ENCODE measurements around the gene STEAP1.

Gene STEAP1

DNA sequence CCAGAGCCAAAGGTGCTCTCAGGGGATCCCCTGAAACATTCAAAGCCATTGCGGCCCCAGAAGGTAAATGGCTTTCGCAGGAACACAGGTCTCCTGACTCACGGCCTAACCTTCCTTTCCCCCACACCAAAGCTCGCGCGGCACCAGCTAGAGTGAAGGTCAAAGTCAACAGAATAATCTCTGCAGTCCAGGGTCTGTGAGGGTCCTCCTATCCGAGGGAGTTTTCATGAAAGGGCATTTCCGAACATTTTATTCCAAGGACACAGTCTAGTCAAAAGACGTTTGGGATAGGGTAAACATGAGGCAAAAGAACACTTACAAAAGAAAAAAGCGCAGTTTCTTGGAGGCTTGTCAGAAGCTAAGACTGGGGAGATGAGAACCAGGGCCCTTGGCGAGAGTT lies 56.7 kb downstream of the STEAP1 start:
- no peaks in the 10 kb centered on the region for H3K79me1 ChIP-seq (ENCODE audit: low read length)
- H2BK5ac ChIP-seq (ENCODE audit: low read length) = peak overlapping the region; percentile 35
- H3K18ac ChIP-seq (ENCODE audit: low read length) = peak overlapping the region; percentile 66
- peak overlapping the region; percentile 49 for H3K4me3 ChIP-seq (ENCODE audit: low read length)
- no peaks in the 10 kb centered on the region for H3K36me3 ChIP-seq (ENCODE audit: control insufficient read depth, insufficient read depth, low read length)
- H3K4me1 ChIP-seq (ENCODE audit: control insufficient read depth, low read depth, low read length) = peaks cover 2% of the 10 kb centered on the region
- H2BK15ac ChIP-seq (replicated peaks; ENCODE audit: low read depth) = no peak overlapping the region
- H2AK5ac ChIP-seq (ENCODE audit: low read length) = no peak overlapping the region
- peaks cover 1% of the 10 kb centered on the region for H3K79me2 ChIP-seq (ENCODE audit: control insufficient read depth, insufficient read depth, low read length)
- peak overlapping the region; percentile 73 for H3K4me2 ChIP-seq (ENCODE audit: low read length)
- H2BK120ac ChIP-seq (ENCODE audit: low read depth, low read length) = peak overlapping the region; percentile 76
- no peaks in the 10 kb centered on the region for H3K27me3 ChIP-seq (ENCODE audit: insufficient read depth, low read length, poor library complexity)
- H3K23ac ChIP-seq (ENCODE audit: low read length) = no peak overlapping the region
- no CpG with 5 or more reads among the region's 11 CpGs for WGBS (ENCODE audit: extremely low coverage, insufficient coverage, low lambda C conversion rate)
- peak overlapping the region; percentile 34 for H3K27ac ChIP-seq (ENCODE audit: low read depth, low read length)
- no peak overlapping the region for H4K8ac ChIP-seq (ENCODE audit: low read depth, low read length)
- no peak overlapping the region for H3K4ac ChIP-seq (ENCODE audit: low read depth, low read length)
- H4K5ac ChIP-seq (ENCODE audit: low read length) = peak overlapping the region; percentile 21
- DNase-seq = no peak
- H3K9ac ChIP-seq (ENCODE audit: low read length) = peak overlapping the region; percentile 70
- peak overlapping the region; percentile 89 for H3K56ac ChIP-seq (ENCODE audit: low read length)

- Histone ChIP-seq H3K4me1 (ENCODE audit: control insufficient read depth, low read depth, low read length) (peaks cover 2% of the 10 kb centered on the region), H3K27ac (ENCODE audit: low read depth, low read length) (peak within 1 kb of the TSS; percentile 34), H4K8ac (ENCODE audit: low read depth, low read length) (no peak within 1 kb of the TSS), H2BK120ac (ENCODE audit: low read depth, low read length) (peak within 1 kb of the TSS; percentile 76), H4K5ac (ENCODE audit: low read length) (peak within 1 kb of the TSS; percentile 21), H2AK5ac (ENCODE audit: low read length) (no peak within 1 kb of the TSS), H3K18ac (ENCODE audit: low read length) (peak within 1 kb of the TSS; percentile 66), H3K79me1 (ENCODE audit: low read length) (no peaks in the 10 kb centered on the region), H2BK15ac (replicated peaks; ENCODE audit: low read depth) (peak within 1 kb of the TSS; percentile 64), H3K9ac (ENCODE audit: low read length) (peak within 1 kb of the TSS; percentile 77), H3K4ac (ENCODE audit: low read depth, low read length) (peak within 1 kb of the TSS; percentile 85), H3K79me2 (ENCODE audit: control insufficient read depth, insufficient read depth, low read length) (peaks cover 1% of the 10 kb centered on the region), H3K56ac (ENCODE audit: low read length) (peak within 1 kb of the TSS; percentile 89), H3K36me3 (ENCODE audit: control insufficient read depth, insufficient read depth, low read length) (no peaks in the 10 kb centered on the region), H3K23ac (ENCODE audit: low read length) (no peak within 1 kb of the TSS), H3K27me3 (ENCODE audit: insufficient read depth, low read length, poor library complexity) (no peaks in the 10 kb centered on the region), H3K4me3 (ENCODE audit: low read length) (peak within 1 kb of the TSS; percentile 49), H2BK5ac (ENCODE audit: low read length) (peak within 1 kb of the TSS; percentile 35), H3K4me2 (ENCODE audit: low read length) (peak within 1 kb of the TSS; percentile 87)
- peak; percentile 98 for DNase-seq
- WGBS (ENCODE audit: extremely low coverage, insufficient coverage, low lambda C conversion rate) = no CpG with 5 or more reads among the region's 73 CpGs
Observed at GRCh38 chr7:90211391-90212148, 57.3 kb downstream of the STEAP1 start, which contains the start of gene STEAP2. Gene STEAP2, plus strand, starts transcription at chr7:90211740. Its CDS starts 13,343 bp downstream, at chr7:90225083.

- Histone ChIP-seq H3K9ac (ENCODE audit: low read length) (peak overlapping the region; percentile 77), H3K4me3 (ENCODE audit: low read length) (peak overlapping the region; percentile 35), H3K23ac (ENCODE audit: low read length) (no peak overlapping the region), H3K27me3 (ENCODE audit: insufficient read depth, low read length, poor library complexity) (no peaks in the 10 kb centered on the region), H3K27ac (ENCODE audit: low read depth, low read length) (peak overlapping the region; percentile 3), H2BK120ac (ENCODE audit: low read depth, low read length) (no peak overlapping the region), H4K5ac (ENCODE audit: low read length) (no peak overlapping the region), H3K79me1 (ENCODE audit: low read length) (no peaks in the 10 kb centered on the region), H2AK5ac (ENCODE audit: low read length) (no peak overlapping the region), H3K4me1 (ENCODE audit: control insufficient read depth, low read depth, low read length) (peaks cover 2% of the 10 kb centered on the region), H3K56ac (ENCODE audit: low read length) (peak overlapping the region; percentile 89), H3K4me2 (ENCODE audit: low read length) (peak overlapping the region; percentile 87), H3K36me3 (ENCODE audit: control insufficient read depth, insufficient read depth, low read length) (no peaks in the 10 kb centered on the region), H3K4ac (ENCODE audit: low read depth, low read length) (peak overlapping the region; percentile 85), H2BK15ac (replicated peaks; ENCODE audit: low read depth) (no peak overlapping the region), H4K8ac (ENCODE audit: low read depth, low read length) (no peak overlapping the region), H2BK5ac (ENCODE audit: low read length) (peak overlapping the region; percentile 1), H3K79me2 (ENCODE audit: control insufficient read depth, insufficient read depth, low read length) (peaks cover 1% of the 10 kb centered on the region), H3K18ac (ENCODE audit: low read length) (peak overlapping the region; percentile 35)
- WGBS (ENCODE audit: extremely low coverage, insufficient coverage, low lambda C conversion rate) = no CpG with 5 or more reads among the region's 6 CpGs
- peak; percentile 71 for DNase-seq
Observed at GRCh38 chr7:90212149-90212495, 57.9 kb downstream of the STEAP1 start.

DNA sequence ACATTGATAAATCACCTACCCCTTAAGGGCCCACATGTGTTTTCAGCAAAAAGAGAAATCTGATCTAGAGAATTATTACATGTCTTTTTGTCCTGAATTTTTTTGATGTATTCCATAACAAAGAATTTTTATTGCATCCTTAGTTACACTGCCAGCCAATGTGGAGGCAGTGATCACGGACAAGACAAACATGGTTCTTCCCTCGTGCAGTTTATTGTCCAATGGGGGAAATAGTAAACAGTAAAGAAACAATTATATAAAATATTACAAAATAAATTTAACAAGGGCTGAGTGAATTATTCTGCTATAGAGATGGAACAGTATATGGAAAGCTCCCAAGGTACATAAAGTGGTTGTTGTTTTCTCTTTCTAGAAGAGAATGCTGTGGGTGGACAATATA lies 59.3 kb downstream of the STEAP1 start:
- Histone ChIP-seq H3K4me1 (ENCODE audit: control insufficient read depth, low read depth, low read length) (peaks cover 2% of the 10 kb centered on the region), H2BK5ac (ENCODE audit: low read length) (no peak overlapping the region), H3K36me3 (ENCODE audit: control insufficient read depth, insufficient read depth, low read length) (no peaks in the 10 kb centered on the region), H2BK120ac (ENCODE audit: low read depth, low read length) (no peak overlapping the region), H3K23ac (ENCODE audit: low read length) (no peak overlapping the region), H3K9ac (ENCODE audit: low read length) (no peak overlapping the region), H2BK15ac (replicated peaks; ENCODE audit: low read depth) (no peak overlapping the region), H4K8ac (ENCODE audit: low read depth, low read length) (no peak overlapping the region), H3K56ac (ENCODE audit: low read length) (no peak overlapping the region), H3K27me3 (ENCODE audit: insufficient read depth, low read length, poor library complexity) (no peaks in the 10 kb centered on the region), H3K27ac (ENCODE audit: low read depth, low read length) (no peak overlapping the region), H3K4me3 (ENCODE audit: low read length) (no peak overlapping the region), H3K4me2 (ENCODE audit: low read length) (no peak overlapping the region), H2AK5ac (ENCODE audit: low read length) (no peak overlapping the region), H3K79me2 (ENCODE audit: control insufficient read depth, insufficient read depth, low read length) (peaks cover 1% of the 10 kb centered on the region), H3K79me1 (ENCODE audit: low read length) (no peaks in the 10 kb centered on the region), H4K5ac (ENCODE audit: low read length) (no peak overlapping the region), H3K4ac (ENCODE audit: low read depth, low read length) (no peak overlapping the region), H3K18ac (ENCODE audit: low read length) (no peak overlapping the region)
- no peak for DNase-seq
- WGBS (ENCODE audit: extremely low coverage, insufficient coverage, low lambda C conversion rate) = no CpG with 5 or more reads among the region's 2 CpGs

Measured in mesendoderm (in vitro differentiated cells).